Measurements from ENCODE around the gene GALNT16.

GALNT16 gene

GRCh38 chr14:69313176-69313575 is 53.2 kb downstream of the GALNT16 start:
- H3K9ac ChIP-seq (ENCODE audit: low read length in 5 of 5), result no peak overlapping the region
- H3K27ac ChIP-seq (ENCODE audit: low read depth, low read length), result no peak overlapping the region
- peaks cover 7 to 24% (median 18%) of the 10 kb centered on the region in 5 donors for H3K4me1 ChIP-seq (ENCODE audit: control insufficient read depth in 5 of 5, insufficient read depth in 5 of 5, low read length in 5 of 5)

GRCh38 chr14:69314327-69314726 is 54.4 kb downstream of the GALNT16 start:
- H3K9ac ChIP-seq (ENCODE audit: low read length in 5 of 5), result no peak overlapping the region
- no peak overlapping the region for H3K4me3 ChIP-seq (ENCODE audit: low read depth in 1 of 5, low read length in 5 of 5)
- peaks cover 0 to 2% (median 0%) of the 10 kb centered on the region in 5 donors for H3K27me3 ChIP-seq (ENCODE audit: control insufficient read depth in 5 of 5, insufficient read depth in 4 of 5, low read length in 5 of 5)
- no peak overlapping the region for H3K27ac ChIP-seq (ENCODE audit: low read depth, low read length)
- peaks cover 7 to 28% (median 19%) of the 10 kb centered on the region in 5 donors for H3K4me1 ChIP-seq (ENCODE audit: control insufficient read depth in 5 of 5, insufficient read depth in 5 of 5, low read length in 5 of 5)
- H3K9me3 ChIP-seq (ENCODE audit: control insufficient read depth in 5 of 5, low read length in 5 of 5), result no peaks in the 10 kb centered on the region
- no peaks in the 10 kb centered on the region for H3K36me3 ChIP-seq (ENCODE audit: control insufficient read depth in 5 of 5, insufficient read depth in 5 of 5, low read length in 5 of 5)

More at GRCh38 chr14:69313176-69313575, 53.2 kb downstream of the GALNT16 start:
- Histone ChIP-seq H3K9me3 (ENCODE audit: control insufficient read depth in 5 of 5, low read length in 5 of 5) (no peaks in the 10 kb centered on the region), H3K36me3 (ENCODE audit: control insufficient read depth in 5 of 5, insufficient read depth in 5 of 5, low read length in 5 of 5) (no peaks in the 10 kb centered on the region), H3K4me3 (ENCODE audit: low read depth in 1 of 5, low read length in 5 of 5) (no peak overlapping the region), H3K27me3 (ENCODE audit: control insufficient read depth in 5 of 5, insufficient read depth in 4 of 5, low read length in 5 of 5) (peaks cover 0 to 2% (median 0%) of the 10 kb centered on the region in 5 donors)

GRCh38 chr14:69315301-69315700 is 55.3 kb downstream of the GALNT16 start:
- Histone ChIP-seq H3K36me3 (ENCODE audit: control insufficient read depth in 5 of 5, insufficient read depth in 5 of 5, low read length in 5 of 5) (no peaks in the 10 kb centered on the region), H3K9ac (ENCODE audit: low read length in 5 of 5) (no peak overlapping the region), H3K27me3 (ENCODE audit: control insufficient read depth in 5 of 5, insufficient read depth in 4 of 5, low read length in 5 of 5) (peaks cover 0 to 4% (median 0%) of the 10 kb centered on the region in 5 donors), H3K27ac (ENCODE audit: low read depth, low read length) (peak overlapping the region; percentile 25), H3K4me3 (ENCODE audit: low read depth in 1 of 5, low read length in 5 of 5) (no peak overlapping the region), H3K4me1 (ENCODE audit: control insufficient read depth in 5 of 5, insufficient read depth in 5 of 5, low read length in 5 of 5) (peaks cover 7 to 28% (median 19%) of the 10 kb centered on the region in 5 donors), H3K9me3 (ENCODE audit: control insufficient read depth in 5 of 5, low read length in 5 of 5) (no peaks in the 10 kb centered on the region)

- peaks cover 0 to 4% (median 0%) of the 10 kb centered on the region in 5 donors for H3K27me3 ChIP-seq (ENCODE audit: control insufficient read depth in 5 of 5, insufficient read depth in 4 of 5, low read length in 5 of 5)
- H3K9ac ChIP-seq (ENCODE audit: low read length in 5 of 5), result no peak overlapping the region
- H3K27ac ChIP-seq (ENCODE audit: low read depth, low read length), result peak overlapping the region; percentile 24
- H3K36me3 ChIP-seq (ENCODE audit: control insufficient read depth in 5 of 5, insufficient read depth in 5 of 5, low read length in 5 of 5), result no peaks in the 10 kb centered on the region
- H3K9me3 ChIP-seq (ENCODE audit: control insufficient read depth in 5 of 5, low read length in 5 of 5), result no peaks in the 10 kb centered on the region
- H3K4me3 ChIP-seq (ENCODE audit: low read depth in 1 of 5, low read length in 5 of 5), result no peak overlapping the region
- H3K4me1 ChIP-seq (ENCODE audit: control insufficient read depth in 5 of 5, insufficient read depth in 5 of 5, low read length in 5 of 5), result peaks cover 9 to 33% (median 23%) of the 10 kb centered on the region in 5 donors
Observed at GRCh38 chr14:69316449-69317101, 56.6 kb downstream of the GALNT16 start.

- H3K4me3 ChIP-seq (ENCODE audit: low read depth in 1 of 5, low read length in 5 of 5), result peak overlapping the region in 1 of 5 donors; percentile 6
- H3K27me3 ChIP-seq (ENCODE audit: control insufficient read depth in 5 of 5, insufficient read depth in 4 of 5, low read length in 5 of 5), result peaks cover 0 to 4% (median 0%) of the 10 kb centered on the region in 5 donors
- H3K36me3 ChIP-seq (ENCODE audit: control insufficient read depth in 5 of 5, insufficient read depth in 5 of 5, low read length in 5 of 5), result no peaks in the 10 kb centered on the region
- peak overlapping the region in 1 of 5 donors; percentile 17 for H3K9ac ChIP-seq (ENCODE audit: low read length in 5 of 5)
- no peaks in the 10 kb centered on the region for H3K9me3 ChIP-seq (ENCODE audit: control insufficient read depth in 5 of 5, low read length in 5 of 5)
- H3K4me1 ChIP-seq (ENCODE audit: control insufficient read depth in 5 of 5, insufficient read depth in 5 of 5, low read length in 5 of 5), result peaks cover 9 to 38% (median 29%) of the 10 kb centered on the region in 5 donors
- peak overlapping the region; percentile 26 for H3K27ac ChIP-seq (ENCODE audit: low read depth, low read length)
Observed at GRCh38 chr14:69317102-69317755, 57.3 kb downstream of the GALNT16 start.

GRCh38 chr14:69317780-69318179 is 57.8 kb downstream of the GALNT16 start:
- Histone ChIP-seq H3K4me1 (ENCODE audit: control insufficient read depth in 5 of 5, insufficient read depth in 5 of 5, low read length in 5 of 5) (peaks cover 9 to 38% (median 29%) of the 10 kb centered on the region in 5 donors), H3K9me3 (ENCODE audit: control insufficient read depth in 5 of 5, low read length in 5 of 5) (no peaks in the 10 kb centered on the region), H3K9ac (ENCODE audit: low read length in 5 of 5) (peak overlapping the region in 1 of 5 donors; percentile 17), H3K36me3 (ENCODE audit: control insufficient read depth in 5 of 5, insufficient read depth in 5 of 5, low read length in 5 of 5) (no peaks in the 10 kb centered on the region), H3K27ac (ENCODE audit: low read depth, low read length) (peak overlapping the region; percentile 26), H3K27me3 (ENCODE audit: control insufficient read depth in 5 of 5, insufficient read depth in 4 of 5, low read length in 5 of 5) (peaks cover 0 to 3% (median 0%) of the 10 kb centered on the region in 5 donors), H3K4me3 (ENCODE audit: low read depth in 1 of 5, low read length in 5 of 5) (no peak overlapping the region)

- no peaks in the 10 kb centered on the region for H3K9me3 ChIP-seq (ENCODE audit: control insufficient read depth in 5 of 5, low read length in 5 of 5)
- H3K4me1 ChIP-seq (ENCODE audit: control insufficient read depth in 5 of 5, insufficient read depth in 5 of 5, low read length in 5 of 5), result peaks cover 9 to 38% (median 29%) of the 10 kb centered on the region in 5 donors
- no peak overlapping the region for H3K4me3 ChIP-seq (ENCODE audit: low read depth in 1 of 5, low read length in 5 of 5)
- H3K9ac ChIP-seq (ENCODE audit: low read length in 5 of 5), result no peak overlapping the region
- peaks cover 0 to 3% (median 0%) of the 10 kb centered on the region in 5 donors for H3K27me3 ChIP-seq (ENCODE audit: control insufficient read depth in 5 of 5, insufficient read depth in 4 of 5, low read length in 5 of 5)
- H3K27ac ChIP-seq (ENCODE audit: low read depth, low read length), result peak overlapping the region; percentile 26
- no peaks in the 10 kb centered on the region for H3K36me3 ChIP-seq (ENCODE audit: control insufficient read depth in 5 of 5, insufficient read depth in 5 of 5, low read length in 5 of 5)
Observed at GRCh38 chr14:69318241-69318640, 58.3 kb downstream of the GALNT16 start.

- Histone ChIP-seq H3K9ac (ENCODE audit: low read length in 5 of 5) (no peak overlapping the region), H3K36me3 (ENCODE audit: control insufficient read depth in 5 of 5, insufficient read depth in 5 of 5, low read length in 5 of 5) (no peaks in the 10 kb centered on the region), H3K27me3 (ENCODE audit: control insufficient read depth in 5 of 5, insufficient read depth in 4 of 5, low read length in 5 of 5) (peaks cover 0 to 3% (median 0%) of the 10 kb centered on the region in 5 donors), H3K4me3 (ENCODE audit: low read depth in 1 of 5, low read length in 5 of 5) (no peak overlapping the region), H3K4me1 (ENCODE audit: control insufficient read depth in 5 of 5, insufficient read depth in 5 of 5, low read length in 5 of 5) (peaks cover 9 to 38% (median 29%) of the 10 kb centered on the region in 5 donors), H3K27ac (ENCODE audit: low read depth, low read length) (no peak overlapping the region), H3K9me3 (ENCODE audit: control insufficient read depth in 5 of 5, low read length in 5 of 5) (no peaks in the 10 kb centered on the region)
Observed at GRCh38 chr14:69318901-69319475, 59.0 kb downstream of the GALNT16 start.

- Histone ChIP-seq H3K36me3 (ENCODE audit: control insufficient read depth in 5 of 5, insufficient read depth in 5 of 5, low read length in 5 of 5) (peaks cover 0 to under 1% (median 0%) of the 10 kb centered on the region in 5 donors), H3K9ac (ENCODE audit: low read length in 5 of 5) (no peak overlapping the region), H3K27me3 (ENCODE audit: control insufficient read depth in 5 of 5, insufficient read depth in 4 of 5, low read length in 5 of 5) (peaks cover 0 to 3% (median 0%) of the 10 kb centered on the region in 5 donors), H3K4me1 (ENCODE audit: control insufficient read depth in 5 of 5, insufficient read depth in 5 of 5, low read length in 5 of 5) (peaks cover 9 to 38% (median 29%) of the 10 kb centered on the region in 5 donors), H3K9me3 (ENCODE audit: control insufficient read depth in 5 of 5, low read length in 5 of 5) (no peaks in the 10 kb centered on the region), H3K4me3 (ENCODE audit: low read depth in 1 of 5, low read length in 5 of 5) (no peak overlapping the region), H3K27ac (ENCODE audit: low read depth, low read length) (no peak overlapping the region)
Observed at GRCh38 chr14:69319911-69320310, 60.0 kb downstream of the GALNT16 start.

Data from subcutaneous abdominal adipose tissue (tissue), 5 donors.